ENCODE results near the gene GRIN3A. TPM values are rescaled to one million over a fixed set of nuclear protein-coding genes. Genes with fewer than 3 reads are reported as not detected.

The GRIN3A gene
- total RNA-seq, 1 experiment from 2014 or later, result not detected

- H3K4me2 ChIP-seq (ENCODE audit: insufficient read depth, insufficient read length, low read length), result no peak within 1 kb of the TSS
- WGBS (ENCODE audit: extremely low coverage, insufficient read length, low lambda C conversion rate), result no CpG with 5 or more reads among the region's 19 CpGs
These were observed 143.7 kb downstream of the GRIN3A start, which contains the start of gene PPP3R2 for GRCh38 chr9:101594796-101595195. Gene PPP3R2, minus strand, starts transcription at chr9:101594969. Its CDS starts 48 bp downstream, at chr9:101594921.

More at GRCh38 chr9:101594796-101595195, 143.7 kb downstream of the GRIN3A start, which contains the start of gene PPP3R2:
- H3K56ac ChIP-seq (ENCODE audit: insufficient read length, low read depth, low read length), result no peak within 1 kb of the TSS
- no peak within 1 kb of the TSS for H2AK5ac ChIP-seq (ENCODE audit: insufficient read length, low read length)
- no peak within 1 kb of the TSS for H2BK20ac ChIP-seq (ENCODE audit: low read depth, low read length, poor library complexity, severe bottlenecking)
- Mint-ChIP-seq H3K27me3 (ENCODE audit: low read depth) (peaks cover 4% of the 10 kb centered on the region; the same call in 1 of the 2 replicates), H3K9me3 (no peaks in the 10 kb centered on the region), H3K4me3 (no peak within 1 kb of the TSS), H3K36me3 (ENCODE audit: insufficient read depth in 1 of 3, low read depth in 3 of 3) (no peaks in the 10 kb centered on the region), H3K27ac (no peak within 1 kb of the TSS), H3K4me1 (peaks cover 3 to 7% of the 10 kb centered on the region in 2 experiments; a peak in 3 of 4 replicates)
- no peak within 1 kb of the TSS for H4K5ac ChIP-seq (ENCODE audit: insufficient read length, low read depth, low read length)
- no peak within 1 kb of the TSS for H3K23ac ChIP-seq (ENCODE audit: insufficient read length, low read depth, low read length)
- H4K20me1 ChIP-seq (ENCODE audit: control insufficient read depth, insufficient read depth, insufficient read length), result no peaks in the 10 kb centered on the region
- no peak within 1 kb of the TSS for H2BK5ac ChIP-seq (ENCODE audit: insufficient read length, low read length)
- no peaks in the 10 kb centered on the region for H3K79me2 ChIP-seq (ENCODE audit: insufficient read depth, low read length)
- no peak within 1 kb of the TSS for H2BK120ac ChIP-seq (ENCODE audit: low read depth, low read length, poor library complexity, severe bottlenecking)
- no peak within 1 kb of the TSS for H3K4ac ChIP-seq (ENCODE audit: low read depth, low read length)
- no peak within 1 kb of the TSS for H4K8ac ChIP-seq (replicated peaks; ENCODE audit: insufficient read length, low read depth, low read length)
- no peak within 1 kb of the TSS for H3K18ac ChIP-seq (ENCODE audit: insufficient read length, low read depth, low read length)
- H2BK12ac ChIP-seq (ENCODE audit: insufficient read length, low read depth, low read length), result no peak within 1 kb of the TSS
- no peaks in the 10 kb centered on the region for H3K27me3 ChIP-seq (ENCODE audit: insufficient read depth, low read length)
- no peaks in the 10 kb centered on the region for H3K4me1 ChIP-seq (ENCODE audit: insufficient read depth, low read length)
- no peak within 1 kb of the TSS for H3K27ac ChIP-seq (ENCODE audit: insufficient read length, low read depth, low read length)
- H3K9me3 ChIP-seq (ENCODE audit: control insufficient read depth, low read depth, low read length), result no peaks in the 10 kb centered on the region
- H2BK15ac ChIP-seq (ENCODE audit: low read depth, low read length), result no peak within 1 kb of the TSS
- H3T11ph ChIP-seq (ENCODE audit: low read length), result no peak within 1 kb of the TSS
- TF ChIP-seq CTCF (conservative IDR thresholded peaks at IDR 0.05), result no peak
- no peaks in the 10 kb centered on the region for H3K23me2 ChIP-seq (ENCODE audit: insufficient read length, low read depth, low read length, poor library complexity, severe bottlenecking)
- no peaks in the 10 kb centered on the region for H3K79me1 ChIP-seq (ENCODE audit: insufficient read depth, low read depth, low read length, poor library complexity, severe bottlenecking)
- no peak within 1 kb of the TSS for H4K91ac ChIP-seq (ENCODE audit: insufficient read length, low read depth, low read length)
- no peak for DNase-seq
- no peak within 1 kb of the TSS for H3K14ac ChIP-seq (ENCODE audit: insufficient read depth, low read length)
- no peak within 1 kb of the TSS for H2AFZ ChIP-seq (ENCODE audit: low read length)
- no peak within 1 kb of the TSS for H3K9ac ChIP-seq (ENCODE audit: extremely low read depth, insufficient read length, low read length)

Data from H9 (cell line).